ENCODE data around the gene AURKA.

DNA sequence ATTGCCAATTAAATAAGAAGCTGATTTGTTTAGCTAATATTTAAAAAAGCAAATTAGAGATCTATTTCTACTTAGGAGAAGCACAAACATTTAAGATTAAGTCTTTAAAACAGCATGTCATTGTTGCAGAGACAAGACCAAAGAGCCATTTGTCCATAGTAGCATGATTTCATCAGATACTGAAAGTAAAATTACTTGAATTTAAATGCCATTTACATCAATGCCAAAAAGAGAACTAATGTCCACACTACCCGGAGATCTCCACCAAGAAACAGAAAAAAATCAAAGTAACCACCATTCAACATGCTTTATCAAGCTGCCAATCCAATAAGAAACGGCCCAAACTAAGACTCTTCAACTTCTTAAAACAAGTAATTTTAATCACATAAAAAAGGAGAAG lies 15.7 kb downstream of the AURKA start:
- no peak for TF ChIP-seq CTCF (conservative IDR thresholded peaks at IDR 0.05; ENCODE audit: low read length)
- no peak for TF ChIP-seq EZH2phosphoT487 (IDR thresholded peaks at IDR 0.05; ENCODE audit: borderline replicate concordance)

Data from Loucy (cell line).